Brain microvascular endothelial cell (primary cell): Measurements from ENCODE around the gene SPDYE6.

Experiments used
- DNase-seq: peaks from one replicate; pipeline ENCODE4 v3.0.0-alpha.2; 2020
- H3K27ac ChIP-seq: fragments of 250-450 bp; sonication (Bioruptor Pico); 2 replicates; pipeline ENCODE4 v1.5.1; 2020; ENCODE audit warnings: mild to moderate bottlenecking, moderate library complexity
- H3K27me3 ChIP-seq: fragments of 250-450 bp; sonication (Bioruptor Pico); replicated peaks from 2 replicates; pipeline ENCODE4 v1.5.1; 2020; ENCODE audit warnings: mild to moderate bottlenecking
- H3K36me3 ChIP-seq: fragments of 250-450 bp; sonication (Bioruptor Pico); replicated peaks from 2 replicates; pipeline ENCODE4 v1.5.1; 2020; ENCODE audit warnings: mild to moderate bottlenecking
- H3K4me3 ChIP-seq: 2 replicates; pipeline ENCODE4 v1.5.1; 2011; ENCODE audit warnings: low read depth, mild to moderate bottlenecking, control low read depth, low read length, moderate library complexity
- CTCF ChIP-seq: IDR thresholded peaks from 2 replicates; pipeline ENCODE4 v1.5.1; 2011; ENCODE audit warnings: low read depth, mild to moderate bottlenecking, moderate library complexity, low read length, control low read depth, inconsistent platforms; ENCODE audit errors: missing control alignments
- in situ Hi-C: cut with HindIII; loops from 2 replicates; pipeline ENCODE4 v1.10.0; 2017; ENCODE audit warnings: low sequenced_read_pairs, low pct_ligation_motif_present

The SPDYE6 gene

DNA sequence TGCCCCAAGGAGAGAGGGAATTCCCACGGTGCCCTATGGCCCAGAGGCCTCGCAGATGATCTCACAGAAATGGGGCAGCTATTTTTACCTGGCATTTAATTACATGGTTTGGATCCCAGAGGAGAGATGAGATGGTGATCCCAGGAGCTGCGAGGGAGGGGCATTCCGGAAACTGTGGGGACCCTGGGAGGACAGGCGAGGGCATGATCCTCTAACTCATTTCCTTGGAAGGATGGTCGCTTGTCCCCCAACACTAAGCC is 60.1 kb downstream of the SPDYE6 start:
- Histone ChIP-seq H3K27ac (no peak overlapping the region), H3K36me3 (no peaks in the 10 kb centered on the region), H3K4me3 (no peak overlapping the region), H3K27me3 (peaks cover 6% of the 10 kb centered on the region)
- no peak for DNase-seq
- in situ Hi-C loops = no loop called here
- TF ChIP-seq CTCF = no peak
